Measurements from ENCODE around the gene TAF8.

Gene TAF8

DNA sequence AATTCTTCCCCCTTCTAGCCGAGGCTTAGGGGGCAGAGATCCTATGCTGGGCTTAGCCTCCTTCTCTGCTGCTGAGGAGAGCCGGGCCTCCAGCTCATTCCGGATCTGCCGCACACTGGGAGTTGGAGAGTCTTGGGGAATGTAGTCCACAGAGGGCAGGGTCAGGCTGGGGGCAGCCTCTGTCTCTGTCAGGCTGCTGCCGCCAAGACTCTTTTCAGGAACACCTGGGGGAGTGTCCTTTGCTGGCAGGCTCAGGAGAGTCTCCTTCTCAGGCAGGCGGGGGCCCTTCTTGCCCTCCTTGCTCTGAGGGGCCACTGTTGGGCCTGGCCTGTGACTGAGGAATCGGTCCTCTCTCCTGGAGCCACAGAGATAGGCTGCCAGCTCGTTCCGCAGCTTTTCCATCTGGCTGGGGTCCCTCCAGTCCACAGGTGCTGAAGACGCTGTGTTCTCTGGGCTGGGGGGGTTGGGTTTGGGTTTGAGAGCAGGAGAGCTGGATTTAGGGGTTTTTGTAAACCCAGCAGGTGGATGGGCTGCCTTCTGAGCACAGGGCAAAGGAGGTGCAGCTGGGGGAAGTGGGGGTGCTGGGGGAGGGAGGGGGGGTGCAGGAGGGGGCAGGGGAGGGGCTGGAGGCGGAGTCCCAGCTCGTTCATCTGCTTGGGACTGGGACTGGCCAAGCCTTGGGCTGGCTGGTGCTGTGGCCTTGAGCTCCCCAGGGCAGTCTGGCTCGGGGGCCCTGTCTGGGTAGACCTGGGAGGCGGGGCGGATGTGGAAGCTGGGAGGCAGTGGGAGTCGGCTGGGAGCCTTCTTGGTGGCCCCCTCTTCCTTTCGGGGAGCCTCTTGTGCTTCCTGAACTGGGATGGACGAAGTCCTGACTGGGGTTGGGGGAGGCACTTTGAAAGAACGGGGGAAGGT, 56.0 kb downstream of the TAF8 start:
- Histone ChIP-seq H3K27me3 (ENCODE audit: insufficient read depth, low read length) (peaks cover 10% of the 10 kb centered on the region; the same call in 1 of the 2 replicates), H3K4me3 (ENCODE audit: low read depth, low read length, poor library complexity, severe bottlenecking) (no peak overlapping the region), H3K79me2 (ENCODE audit: insufficient read depth, low read length) (no peaks in the 10 kb centered on the region), H3F3A (ENCODE audit: insufficient read depth, low read length) (no peaks in the 10 kb centered on the region), H3K9me2 (ENCODE audit: low read depth, low read length) (no peaks in the 10 kb centered on the region), H3K9me3 (ENCODE audit: low read length) (no peaks in the 10 kb centered on the region), H2AFZ (ENCODE audit: low read length) (no peak overlapping the region), H4K20me1 (ENCODE audit: insufficient read depth, low read length) (no peaks in the 10 kb centered on the region), H3K27ac (ENCODE audit: low read depth, low read length, poor library complexity, severe bottlenecking) (no peak overlapping the region), H3K36me3 (ENCODE audit: insufficient read depth, low read length) (no peaks in the 10 kb centered on the region), H3K4me2 (ENCODE audit: low read length) (no peak overlapping the region), H3K4me1 (ENCODE audit: insufficient read depth, low read length, severe bottlenecking) (peaks cover 15% of the 10 kb centered on the region), H3K9ac (ENCODE audit: low read length) (no peak overlapping the region)
- TF ChIP-seq, protein P1, sequence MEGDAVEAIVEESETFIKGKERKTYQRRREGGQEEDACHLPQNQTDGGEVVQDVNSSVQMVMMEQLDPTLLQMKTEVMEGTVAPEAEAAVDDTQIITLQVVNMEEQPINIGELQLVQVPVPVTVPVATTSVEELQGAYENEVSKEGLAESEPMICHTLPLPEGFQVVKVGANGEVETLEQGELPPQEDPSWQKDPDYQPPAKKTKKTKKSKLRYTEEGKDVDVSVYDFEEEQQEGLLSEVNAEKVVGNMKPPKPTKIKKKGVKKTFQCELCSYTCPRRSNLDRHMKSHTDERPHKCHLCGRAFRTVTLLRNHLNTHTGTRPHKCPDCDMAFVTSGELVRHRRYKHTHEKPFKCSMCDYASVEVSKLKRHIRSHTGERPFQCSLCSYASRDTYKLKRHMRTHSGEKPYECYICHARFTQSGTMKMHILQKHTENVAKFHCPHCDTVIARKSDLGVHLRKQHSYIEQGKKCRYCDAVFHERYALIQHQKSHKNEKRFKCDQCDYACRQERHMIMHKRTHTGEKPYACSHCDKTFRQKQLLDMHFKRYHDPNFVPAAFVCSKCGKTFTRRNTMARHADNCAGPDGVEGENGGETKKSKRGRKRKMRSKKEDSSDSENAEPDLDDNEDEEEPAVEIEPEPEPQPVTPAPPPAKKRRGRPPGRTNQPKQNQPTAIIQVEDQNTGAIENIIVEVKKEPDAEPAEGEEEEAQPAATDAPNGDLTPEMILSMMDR (IDR thresholded peaks at IDR 0.05; ENCODE audit: low read length) = no peak
- TF ChIP-seq EZH2 (IDR thresholded peaks at IDR 0.05; ENCODE audit: borderline replicate concordance, low read length) = no peak

DNA sequence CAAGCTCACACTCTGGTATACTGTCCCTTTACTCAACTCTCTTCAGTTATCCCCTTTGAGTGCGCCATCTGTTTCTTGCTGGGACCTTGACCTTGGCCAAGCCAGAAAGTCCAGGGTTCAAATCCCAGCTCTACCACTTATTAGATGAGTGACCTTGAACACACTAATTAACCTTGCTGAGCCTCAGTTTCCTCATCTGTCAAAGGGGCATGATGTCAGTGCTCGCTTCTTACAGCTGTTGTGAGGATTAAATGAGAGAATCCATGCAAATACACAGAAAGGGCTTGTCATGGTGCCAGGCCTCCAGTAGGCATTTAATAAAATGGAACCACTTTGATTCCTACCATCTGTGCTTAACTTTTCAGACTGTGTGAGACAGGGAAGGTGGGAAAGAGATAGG, 57.7 kb downstream of the TAF8 start:
- H3K4me2 ChIP-seq (ENCODE audit: low read length) = no peak overlapping the region
- no peaks in the 10 kb centered on the region for H4K20me1 ChIP-seq (ENCODE audit: insufficient read depth, low read length)
- no peaks in the 10 kb centered on the region for H3K9me2 ChIP-seq (ENCODE audit: low read depth, low read length)
- peaks cover 10% of the 10 kb centered on the region; the same call in 1 of the 2 replicates for H3K27me3 ChIP-seq (ENCODE audit: insufficient read depth, low read length)
- H3K4me1 ChIP-seq (ENCODE audit: insufficient read depth, low read length, severe bottlenecking) = peaks cover 15% of the 10 kb centered on the region
- H3K36me3 ChIP-seq (ENCODE audit: insufficient read depth, low read length) = no peaks in the 10 kb centered on the region
- no peak overlapping the region for H3K9ac ChIP-seq (ENCODE audit: low read length)
- no peak overlapping the region for H3K4me3 ChIP-seq (ENCODE audit: low read depth, low read length, poor library complexity, severe bottlenecking)
- H3K27ac ChIP-seq (ENCODE audit: low read depth, low read length, poor library complexity, severe bottlenecking) = no peak overlapping the region
- H3K9me3 ChIP-seq (ENCODE audit: low read length) = no peaks in the 10 kb centered on the region
- no peak for TF ChIP-seq EZH2 (IDR thresholded peaks at IDR 0.05; ENCODE audit: borderline replicate concordance, low read length)
- TF ChIP-seq, protein P1 (IDR thresholded peaks at IDR 0.05; ENCODE audit: low read length) = no peak
- H3F3A ChIP-seq (ENCODE audit: insufficient read depth, low read length) = no peaks in the 10 kb centered on the region
- no peak overlapping the region for H2AFZ ChIP-seq (ENCODE audit: low read length)
- no peaks in the 10 kb centered on the region for H3K79me2 ChIP-seq (ENCODE audit: insufficient read depth, low read length)

DNA sequence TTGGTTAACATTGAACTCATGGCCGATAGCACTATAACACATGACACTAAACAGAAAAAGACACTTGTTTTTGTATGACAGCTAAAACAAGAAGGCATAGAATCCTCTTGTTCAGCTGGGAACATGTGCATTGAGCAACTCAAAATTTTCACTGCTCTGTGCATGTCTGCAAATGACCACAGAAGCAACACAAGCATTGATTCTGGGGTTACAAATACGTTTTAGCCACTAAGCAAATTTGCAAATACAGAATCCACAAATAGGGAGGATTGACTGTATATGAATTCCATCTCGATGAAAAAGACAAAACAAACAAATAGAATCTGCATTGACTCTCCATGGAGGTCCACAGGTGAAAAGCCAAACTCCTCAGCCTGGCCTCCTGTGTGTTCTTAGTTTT, 60.4 kb downstream of the TAF8 start:
- no peak overlapping the region for H3K27ac ChIP-seq (ENCODE audit: low read depth, low read length, poor library complexity, severe bottlenecking)
- no peak overlapping the region for H3K4me2 ChIP-seq (ENCODE audit: low read length)
- no peaks in the 10 kb centered on the region for H3K9me2 ChIP-seq (ENCODE audit: low read depth, low read length)
- H3K4me1 ChIP-seq (ENCODE audit: insufficient read depth, low read length, severe bottlenecking) = no peaks in the 10 kb centered on the region
- no peak overlapping the region for H3K4me3 ChIP-seq (ENCODE audit: low read depth, low read length, poor library complexity, severe bottlenecking)
- no peaks in the 10 kb centered on the region for H3K9me3 ChIP-seq (ENCODE audit: low read length)
- TF ChIP-seq, protein P1 (IDR thresholded peaks at IDR 0.05; ENCODE audit: low read length) = no peak
- no peak for TF ChIP-seq EZH2 (IDR thresholded peaks at IDR 0.05; ENCODE audit: borderline replicate concordance, low read length)
- H3K9ac ChIP-seq (ENCODE audit: low read length) = no peak overlapping the region
- peaks cover 2% of the 10 kb centered on the region; the same call in 1 of the 2 replicates for H3K27me3 ChIP-seq (ENCODE audit: insufficient read depth, low read length)
- no peak overlapping the region for H2AFZ ChIP-seq (ENCODE audit: low read length)
- no peaks in the 10 kb centered on the region for H3K79me2 ChIP-seq (ENCODE audit: insufficient read depth, low read length)
- H3K36me3 ChIP-seq (ENCODE audit: insufficient read depth, low read length) = no peaks in the 10 kb centered on the region
- H4K20me1 ChIP-seq (ENCODE audit: insufficient read depth, low read length) = no peaks in the 10 kb centered on the region
- H3F3A ChIP-seq (ENCODE audit: insufficient read depth, low read length) = no peaks in the 10 kb centered on the region

Data from OCI-LY1 (cell line).